22Rv1 (cell line): Measurements from ENCODE around the gene WDR70.

Source experiments
- CTCF ChIP-seq: fragments of 450-650 bp; IDR thresholded peaks from 2 replicates; pipeline ENCODE4 v1.5.1; 2017; ENCODE audit warnings: mild to moderate bottlenecking
- ZFX ChIP-seq: fragments of 450-650 bp; IDR thresholded peaks from 2 replicates; pipeline ENCODE4 v1.6.1; 2017; ENCODE audit warnings: antibody characterized with exemption, borderline replicate concordance

- no peak for TF ChIP-seq CTCF
- TF ChIP-seq ZFX: no peak
Measured at GRCh38 chr5:37619353-37619752, 240.2 kb downstream of the WDR70 start.
